GM19035 (cell line): ENCODE results near the gene ACSBG1.

ENCODE experiments used
- ATAC-seq: cut with Tn5 transposase; IDR thresholded peaks from one replicate; pipeline ENCODE4 v1.9.1; 2021; ENCODE audit not compliant: unreplicated experiment

ACSBG1 gene

GRCh38 chr15:78234515-78235040 is at the start of gene ACSBG1:
Gene ACSBG1, minus strand, starts transcription at chr15:78234565. Its CDS starts 64 bp downstream, at chr15:78234501.
- no peak for ATAC-seq

- no peak for ATAC-seq
These were observed 48.0 kb upstream of the ACSBG1 start for GRCh38 chr15:78282324-78282723.

- no peak for ATAC-seq
These were observed 46.1 kb upstream of the ACSBG1 start for GRCh38 chr15:78280319-78281072.

- ATAC-seq, result no peak
These were observed 41.9 kb upstream of the ACSBG1 start for GRCh38 chr15:78276064-78276943.

- ATAC-seq, result no peak
These were observed 40.6 kb upstream of the ACSBG1 start for GRCh38 chr15:78274994-78275393.

- no peak for ATAC-seq
These were observed 38.4 kb upstream of the ACSBG1 start for GRCh38 chr15:78272776-78273175.

- no peak for ATAC-seq
These were observed 38.0 kb upstream of the ACSBG1 start for GRCh38 chr15:78272316-78272715.

GRCh38 chr15:78266806-78267205 is 32.4 kb upstream of the ACSBG1 start:
- no peak for ATAC-seq

GRCh38 chr15:78266229-78266628 is 31.9 kb upstream of the ACSBG1 start:
- ATAC-seq, result no peak

- ATAC-seq, result no peak
These were observed 31.4 kb upstream of the ACSBG1 start for GRCh38 chr15:78265752-78266224.

- ATAC-seq, result no peak
These were observed 30.7 kb upstream of the ACSBG1 start for GRCh38 chr15:78265137-78265460.

GRCh38 chr15:78264304-78265136 is 30.2 kb upstream of the ACSBG1 start, which contains the start of gene DNAJA4:
Gene DNAJA4, plus strand, starts transcription at chr15:78264562. Its CDS starts 202 bp downstream, at chr15:78264764.
- no peak for ATAC-seq

- no peak for ATAC-seq
These were observed 29.5 kb upstream of the ACSBG1 start for GRCh38 chr15:78263907-78264303.

- ATAC-seq, result no peak
These were observed 29.0 kb upstream of the ACSBG1 start for GRCh38 chr15:78263351-78263781.

GRCh38 chr15:78261062-78261461 is 26.7 kb upstream of the ACSBG1 start:
- no peak for ATAC-seq

GRCh38 chr15:78260489-78260888 is 26.1 kb upstream of the ACSBG1 start:
- ATAC-seq, result no peak

- ATAC-seq, result no peak
These were observed 24.9 kb upstream of the ACSBG1 start for GRCh38 chr15:78259232-78259631.

- no peak for ATAC-seq
These were observed 23.3 kb upstream of the ACSBG1 start for GRCh38 chr15:78257681-78258080.

GRCh38 chr15:78256044-78256437 is 21.7 kb upstream of the ACSBG1 start:
- no peak for ATAC-seq

- no peak for ATAC-seq
These were observed 21.2 kb upstream of the ACSBG1 start for GRCh38 chr15:78255421-78256043.
